OCI-M2 (cell line): Measurements from ENCODE around the gene LSM14A.

Experiments
- DNase-seq: peaks from one replicate; lab custom pipeline; 2025; ENCODE audit not compliant: unreplicated experiment; lab: John Stamatoyannopoulos, UW

The LSM14A gene

DNA sequence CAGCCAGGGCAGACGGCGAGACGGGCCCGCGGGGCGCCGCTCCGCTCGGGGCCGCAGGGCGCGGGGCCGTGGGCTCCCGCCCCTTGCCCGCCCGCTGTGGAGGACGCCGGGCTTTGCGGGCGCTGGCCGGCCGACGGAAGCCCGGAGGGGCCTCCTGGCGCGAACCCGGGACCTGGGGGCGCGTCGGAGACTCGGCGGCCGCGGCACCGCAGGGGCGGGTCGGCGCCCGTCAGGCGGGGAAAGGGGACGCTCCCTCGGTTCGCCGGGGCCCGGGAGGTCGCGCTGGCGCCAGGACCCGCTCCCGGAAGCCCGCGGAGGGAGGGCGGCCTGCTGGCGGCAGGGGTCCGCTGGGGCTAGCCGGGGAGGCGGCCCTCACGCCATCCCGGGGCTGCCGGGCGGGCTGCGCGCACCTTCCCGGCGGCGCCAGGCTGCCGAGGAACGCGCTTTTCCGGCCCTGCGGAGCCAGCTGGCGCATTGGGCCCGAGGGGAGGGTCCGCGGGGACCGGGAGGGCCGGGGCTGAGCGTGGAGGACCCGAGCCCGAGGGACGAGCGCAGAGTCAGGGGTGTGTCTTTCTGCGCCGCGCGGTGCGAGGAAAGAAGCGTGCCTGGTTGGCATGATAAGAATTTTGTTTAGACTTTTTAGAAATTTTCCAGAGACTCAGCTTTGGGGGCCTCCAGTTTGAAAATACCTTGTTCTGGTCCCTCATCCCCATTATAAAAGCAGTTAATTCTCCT, 82.6 kb downstream of the LSM14A start:
- DNase-seq, result no peak

DNA sequence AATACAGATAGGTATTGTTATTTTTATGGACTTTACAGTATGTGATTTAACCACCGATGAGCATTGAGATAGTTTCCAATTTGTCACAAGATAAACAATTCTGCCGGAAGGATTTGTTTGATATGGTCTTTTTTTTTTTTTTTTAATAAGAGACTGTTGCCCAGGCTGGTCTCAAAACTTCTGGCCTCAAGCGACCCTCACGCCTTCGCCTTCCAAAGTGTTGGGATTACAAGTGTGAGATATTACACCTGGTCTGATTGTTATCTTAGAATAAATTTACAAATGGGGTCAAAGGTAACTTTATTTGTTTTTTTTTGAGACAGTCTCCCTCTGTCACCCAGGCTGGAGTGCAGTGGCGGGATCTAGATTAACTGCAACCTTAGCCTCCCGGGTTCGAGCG, 83.2 kb downstream of the LSM14A start:
- no peak for DNase-seq

DNA sequence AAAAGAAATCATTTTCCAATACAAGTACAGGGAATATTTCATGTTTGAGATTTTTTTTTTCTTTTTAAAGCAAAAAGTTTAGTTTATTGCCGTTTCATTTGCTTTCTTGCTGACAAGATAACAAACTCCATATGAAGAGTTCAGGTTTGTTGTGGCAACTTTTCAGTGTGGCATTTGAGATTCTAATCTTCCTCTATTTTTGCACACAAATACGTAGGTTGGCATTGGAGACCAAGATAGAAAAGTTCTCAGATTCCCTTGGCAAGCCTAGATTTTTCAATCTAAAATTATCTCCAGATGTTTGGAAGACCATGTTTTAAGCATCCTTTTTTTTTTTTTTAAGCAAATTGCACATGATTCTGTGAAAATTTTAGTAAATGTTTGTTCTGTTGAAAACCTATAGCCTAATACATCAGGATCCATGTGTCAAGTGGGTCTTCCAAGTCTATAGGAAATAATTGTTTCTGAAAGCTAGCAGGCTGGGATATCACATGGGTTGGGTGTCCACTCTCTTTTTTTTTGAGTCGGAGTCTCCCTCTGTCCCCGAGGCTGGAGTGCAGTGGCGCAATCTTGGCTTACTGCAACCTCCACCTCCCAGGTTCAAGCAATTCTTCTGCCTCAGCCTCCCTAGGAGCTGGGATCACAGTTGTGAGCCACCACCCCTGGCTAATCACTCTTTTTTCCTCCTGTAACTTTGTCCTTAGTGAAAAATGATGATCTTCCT, 84.7 kb downstream of the LSM14A start:
- no peak for DNase-seq

DNA sequence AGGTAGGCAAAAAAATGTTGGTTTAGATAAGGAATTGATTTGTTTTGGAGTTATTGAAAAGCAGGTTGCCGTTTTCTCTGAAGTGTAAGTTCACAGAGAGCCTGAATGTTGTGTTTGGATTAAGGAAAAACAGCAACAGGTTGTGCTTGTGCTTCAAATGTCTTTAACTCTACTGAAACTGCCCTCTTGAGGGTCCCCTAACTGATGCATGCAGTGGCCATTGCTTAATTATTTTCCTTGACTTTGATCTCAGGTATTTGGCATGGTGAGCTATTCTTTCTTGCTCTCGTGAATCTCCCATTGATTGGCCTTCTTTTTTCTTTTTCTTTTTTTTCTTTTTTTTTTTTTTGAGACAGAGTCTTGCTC, 85.2 kb downstream of the LSM14A start:
- no peak for DNase-seq

DNA sequence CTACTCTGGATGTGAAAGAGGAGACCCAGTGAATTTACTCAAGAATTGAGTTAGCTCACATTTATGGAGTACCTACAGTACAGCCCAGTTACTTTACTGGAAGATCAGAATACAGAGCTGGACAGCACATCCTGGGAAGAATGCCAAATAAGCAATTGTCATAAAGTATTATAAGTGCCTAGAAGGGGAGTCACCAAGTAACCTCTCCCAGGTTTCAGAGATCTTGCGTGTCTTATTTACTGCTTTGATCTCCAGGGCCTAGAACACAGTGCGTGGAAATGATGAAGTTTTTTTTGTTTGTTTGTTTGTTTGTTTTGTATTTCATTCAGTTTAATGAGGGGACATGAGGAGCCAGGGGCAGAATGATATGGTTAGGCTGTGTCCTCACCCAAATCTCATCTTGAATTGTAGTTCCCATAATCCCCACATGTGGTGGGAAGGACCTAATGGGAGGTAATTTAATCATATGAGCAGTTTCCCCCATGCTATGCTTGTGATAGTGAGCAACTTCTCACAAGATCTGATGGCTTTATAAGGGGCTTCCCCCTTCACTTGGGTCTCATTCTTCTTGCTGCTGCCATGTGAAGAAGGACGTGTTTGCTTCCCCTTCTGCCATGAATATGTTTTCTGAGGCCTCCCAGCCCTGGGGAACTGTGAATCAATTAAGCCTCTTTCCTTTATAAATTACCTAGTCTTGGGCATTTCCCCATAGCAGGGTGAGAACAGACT, 87.2 kb downstream of the LSM14A start:
- DNase-seq, result no peak

DNA sequence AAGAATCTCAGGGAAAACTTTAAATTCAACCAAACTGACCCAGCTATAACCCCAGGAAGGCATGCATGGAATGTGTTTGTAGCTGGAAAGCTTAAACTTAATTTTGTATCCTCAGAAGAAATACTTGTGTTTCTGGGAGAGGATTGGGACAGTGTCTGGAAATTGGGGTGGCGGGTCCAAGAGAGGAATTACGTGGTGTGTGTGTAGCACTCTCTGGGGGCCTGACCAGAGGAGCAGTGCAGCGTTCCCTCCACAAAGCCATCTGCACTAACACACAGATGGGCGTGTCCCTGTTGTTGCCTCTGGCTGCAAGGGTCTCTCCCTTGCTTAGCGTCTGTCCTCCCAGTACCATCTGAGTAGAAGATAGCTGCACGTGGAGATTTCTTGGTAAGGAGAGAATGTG, 88.5 kb downstream of the LSM14A start:
- no peak for DNase-seq

DNA sequence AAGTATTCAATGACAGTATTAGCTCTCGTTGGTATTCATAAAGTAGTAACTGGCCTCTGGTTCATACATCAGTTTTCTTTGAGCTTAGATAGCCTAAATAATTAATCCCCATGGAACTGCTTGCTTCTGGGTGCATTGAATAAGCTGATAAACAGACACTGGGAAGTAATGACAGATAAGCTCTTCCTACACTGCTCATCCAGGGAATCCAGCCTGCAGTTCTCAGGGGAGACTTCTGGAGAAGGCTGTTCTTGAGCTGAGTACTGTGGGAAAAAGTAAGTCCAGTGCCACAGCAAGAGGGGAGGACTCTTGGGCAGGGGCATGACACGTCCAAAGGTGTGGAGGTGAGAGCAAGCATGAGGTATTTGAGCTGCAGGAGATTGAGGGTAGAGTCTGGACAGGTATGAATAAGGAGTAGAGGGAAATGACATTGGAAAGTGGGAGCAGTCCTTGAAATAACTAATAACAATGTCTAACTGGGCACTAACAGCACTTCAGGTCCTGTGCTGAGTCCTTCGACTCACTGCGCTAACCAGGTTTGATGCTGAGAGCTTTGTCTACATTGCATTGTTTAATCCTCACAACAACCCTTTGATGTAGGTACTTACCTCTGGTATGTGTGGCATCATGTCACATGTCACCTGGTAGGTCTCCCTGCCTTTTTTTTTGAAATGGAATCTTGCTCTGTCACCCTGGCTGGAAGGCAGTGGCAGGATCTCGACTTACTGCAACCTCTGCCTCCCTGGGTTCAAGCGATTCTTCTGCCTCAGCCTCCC, 89.2 kb downstream of the LSM14A start:
- no peak for DNase-seq

DNA sequence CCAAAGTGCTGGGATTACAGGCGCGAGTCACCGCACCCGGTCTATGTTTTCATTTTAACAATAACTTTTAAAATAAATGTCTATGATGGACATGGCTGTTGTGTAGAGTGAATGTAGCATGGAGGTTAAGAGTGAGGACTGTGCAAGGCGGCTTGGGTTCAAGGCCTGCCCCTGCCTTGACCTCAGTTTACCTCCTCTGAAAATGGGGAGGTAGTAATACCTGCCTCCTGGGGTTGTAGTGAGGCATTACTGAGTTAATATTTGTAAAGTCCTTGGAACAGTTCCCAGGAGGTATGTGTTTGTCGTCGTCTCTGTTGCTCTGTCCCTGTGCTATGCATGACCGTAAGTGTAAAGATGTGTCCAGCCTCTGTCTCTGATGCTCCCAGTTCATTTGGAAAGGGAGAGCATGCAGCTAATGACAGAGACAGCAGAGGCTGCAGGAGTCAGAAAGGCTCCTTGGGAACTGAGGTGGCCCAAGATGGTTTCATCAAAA, 91.5 kb downstream of the LSM14A start:
- no peak for DNase-seq

DNA sequence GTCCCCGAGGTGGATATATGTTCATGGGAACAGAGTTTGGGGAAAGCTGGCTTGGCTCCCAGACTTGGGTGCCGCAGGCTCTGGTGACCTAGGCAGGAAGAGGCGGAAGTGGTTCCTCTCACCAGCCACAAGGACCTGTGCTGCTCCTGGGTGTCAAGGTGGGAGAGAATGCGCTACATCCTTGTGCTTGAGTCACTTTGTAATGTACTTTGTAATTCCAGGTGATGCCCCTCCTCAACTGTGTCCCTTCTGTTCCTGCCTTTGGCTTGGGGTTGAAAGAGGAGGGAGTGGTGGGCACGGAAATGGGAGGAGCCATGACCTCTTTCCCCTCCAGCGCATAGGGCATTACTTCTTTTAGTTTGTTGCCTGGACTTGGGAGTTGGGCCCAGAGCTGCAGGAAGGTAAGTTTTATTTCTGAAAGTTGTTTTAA, 92.9 kb downstream of the LSM14A start:
- DNase-seq, result no peak

DNA sequence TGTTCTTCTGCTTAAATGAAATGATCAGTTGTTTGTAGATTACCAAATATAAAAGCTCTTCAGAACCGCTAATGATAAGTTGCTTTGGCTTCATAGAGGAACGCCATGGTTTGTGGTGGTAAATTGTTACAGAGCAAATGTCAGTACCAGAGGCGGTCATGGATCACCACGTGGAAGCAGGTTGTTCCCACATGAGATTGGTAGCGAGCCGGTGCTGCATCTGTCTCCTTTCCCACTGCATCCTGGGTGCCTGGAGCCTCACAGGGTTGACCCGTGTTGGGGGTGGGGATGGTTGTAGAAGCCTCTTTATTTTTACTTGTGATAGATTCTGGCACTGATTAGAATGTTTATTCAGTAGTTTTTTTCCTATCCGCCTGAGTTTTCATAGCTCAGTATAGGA, 96.8 kb downstream of the LSM14A start:
- no peak for DNase-seq

DNA sequence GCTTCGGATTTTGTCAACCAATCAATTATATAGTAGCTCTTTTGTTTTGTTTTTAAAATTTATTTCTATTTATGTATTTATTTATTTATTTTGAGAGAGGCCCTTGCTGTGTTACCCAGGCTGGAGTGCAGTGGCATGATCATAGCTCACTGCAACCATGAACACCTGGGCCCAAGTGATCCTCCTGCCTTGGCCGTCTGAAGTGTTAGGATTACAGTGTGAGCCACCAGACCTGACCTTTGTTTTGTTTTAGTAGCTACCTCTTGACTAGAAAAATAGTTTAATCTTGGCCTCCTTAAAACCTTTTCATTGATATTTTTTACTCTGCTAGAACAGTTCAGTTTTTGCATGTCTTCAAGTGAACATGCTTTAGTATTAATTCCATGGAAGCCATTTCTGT, 97.2 kb downstream of the LSM14A start:
- no peak for DNase-seq

DNA sequence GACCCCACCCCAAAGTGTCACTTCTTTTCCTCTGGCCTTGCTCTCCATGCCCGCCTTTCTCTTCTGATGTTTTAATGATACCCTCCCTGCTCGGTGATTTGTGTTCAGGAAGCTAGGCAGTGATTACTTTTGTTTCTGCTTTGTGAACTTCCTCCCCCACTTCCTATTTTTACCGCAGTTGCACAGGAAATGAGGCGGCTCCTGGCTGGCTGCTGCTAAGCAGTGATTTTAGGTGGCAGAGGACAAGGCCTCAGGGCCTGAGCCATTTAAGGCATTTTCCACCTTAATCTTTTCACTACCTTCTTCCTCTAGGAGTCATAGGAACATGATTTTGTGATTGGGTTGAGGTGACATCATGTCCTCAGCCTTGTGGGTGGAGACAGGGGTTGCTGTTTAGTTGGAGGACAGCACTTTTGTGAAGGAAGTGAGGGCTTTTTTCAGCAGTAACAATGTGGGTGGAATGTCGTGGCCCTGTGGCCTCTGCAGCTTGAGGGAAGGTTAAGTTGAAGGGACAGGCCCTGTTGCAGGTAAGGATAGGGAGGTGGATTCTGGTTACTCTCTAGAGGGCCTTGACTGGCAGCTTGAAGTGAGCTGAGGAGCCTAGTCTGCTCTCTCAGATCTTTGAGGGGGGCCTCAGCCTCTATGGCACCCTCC, 97.8 kb downstream of the LSM14A start:
- DNase-seq, result no peak

DNA sequence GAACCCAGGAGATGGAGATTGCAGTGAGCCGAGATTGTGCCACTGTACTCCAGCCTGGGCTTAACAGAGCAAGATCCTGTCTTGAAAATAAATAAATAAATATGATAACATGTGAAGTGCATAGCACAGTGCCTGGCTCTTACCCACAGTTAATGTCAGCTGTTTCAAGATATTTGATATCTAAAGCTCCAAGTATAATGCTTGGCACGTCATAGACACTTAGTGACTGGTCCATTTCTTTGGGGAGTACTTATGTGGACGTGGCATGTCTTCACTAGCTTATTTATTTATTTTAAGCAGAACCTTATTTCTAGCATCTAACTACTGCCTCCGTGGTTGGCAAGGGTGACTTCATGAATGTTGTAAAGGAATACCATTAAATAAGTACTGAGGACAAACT, 100.8 kb downstream of the LSM14A start:
- no peak for DNase-seq

DNA sequence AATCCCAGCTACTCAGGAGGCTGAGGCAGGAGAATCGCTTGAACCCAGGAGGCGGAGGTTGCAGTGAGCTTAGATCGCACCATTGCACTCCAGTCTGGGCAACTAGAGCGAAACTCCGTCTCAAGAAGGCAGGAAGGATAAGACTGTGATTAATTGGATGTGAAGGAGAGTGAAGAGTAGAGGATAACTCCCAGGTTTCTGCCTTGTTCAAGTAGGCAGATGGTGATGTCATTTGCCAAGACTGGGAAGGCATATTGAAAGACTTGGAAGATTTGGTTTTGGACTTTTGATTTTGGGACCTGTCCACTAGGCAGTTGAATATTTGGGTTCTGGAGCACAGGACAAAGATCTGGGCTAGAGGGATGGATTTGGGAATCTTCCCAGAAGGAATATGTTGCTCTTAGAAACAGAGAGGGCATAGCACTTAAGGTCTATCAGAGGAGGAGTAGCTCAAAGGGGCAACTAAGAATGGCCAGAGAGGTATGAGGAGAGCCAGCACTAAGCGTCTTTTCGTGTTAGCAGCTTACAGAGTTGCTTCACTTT, 102.1 kb downstream of the LSM14A start:
- DNase-seq, result no peak

DNA sequence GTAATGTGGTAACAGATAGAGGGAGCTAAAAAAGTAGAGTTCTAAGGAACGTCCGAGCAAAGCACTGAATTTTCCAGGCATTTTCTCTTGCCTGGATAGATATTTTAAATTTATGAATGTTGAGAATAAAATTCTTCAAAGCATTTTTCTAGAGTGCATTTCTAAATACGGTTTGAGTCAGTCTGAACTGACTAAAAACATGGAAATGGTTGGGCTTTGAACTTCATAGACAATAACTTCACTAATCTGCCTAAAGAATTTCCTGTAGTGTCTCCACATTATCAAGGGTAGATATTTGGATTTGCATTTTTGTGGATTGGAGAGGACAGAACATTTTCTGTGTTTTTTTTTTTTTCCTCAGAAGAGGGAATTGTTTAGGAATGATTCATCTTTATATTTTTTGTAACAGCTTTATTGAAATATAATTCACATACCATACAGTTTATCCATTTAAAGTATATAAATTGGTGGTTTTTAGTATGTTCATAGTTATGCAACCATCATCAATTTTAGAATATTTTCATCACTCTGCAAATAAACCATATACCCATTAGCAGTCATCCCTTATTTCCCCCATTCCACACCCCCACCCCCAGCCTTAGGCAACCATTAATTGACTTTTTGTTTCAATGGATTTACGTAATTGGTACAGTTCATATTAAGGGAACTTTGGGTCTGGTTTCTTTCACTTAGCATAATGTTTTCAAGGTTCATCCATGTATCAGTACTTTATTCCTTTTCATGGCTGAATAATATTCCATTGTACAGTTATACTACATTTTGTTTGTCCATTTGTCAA, 102.7 kb downstream of the LSM14A start:
- DNase-seq, result no peak

DNA sequence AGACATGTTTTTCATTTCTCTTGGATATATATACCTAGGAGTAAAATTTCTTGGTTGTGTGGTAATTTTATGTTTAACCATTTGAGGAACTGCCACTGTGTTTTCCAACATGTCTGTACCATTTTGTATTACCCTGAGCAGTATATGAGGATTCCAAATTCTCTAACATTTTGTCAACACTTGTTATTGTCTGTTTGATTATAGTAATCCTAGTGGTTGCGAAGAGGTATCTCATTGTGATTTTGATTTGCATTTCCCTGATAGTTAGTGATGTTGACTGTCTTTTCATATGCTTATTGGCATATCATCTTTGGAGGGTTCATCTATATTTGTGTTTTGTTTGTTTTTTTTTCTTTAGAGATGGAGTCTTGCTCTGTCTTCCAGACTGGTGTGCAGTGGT, 103.4 kb downstream of the LSM14A start:
- no peak for DNase-seq

DNA sequence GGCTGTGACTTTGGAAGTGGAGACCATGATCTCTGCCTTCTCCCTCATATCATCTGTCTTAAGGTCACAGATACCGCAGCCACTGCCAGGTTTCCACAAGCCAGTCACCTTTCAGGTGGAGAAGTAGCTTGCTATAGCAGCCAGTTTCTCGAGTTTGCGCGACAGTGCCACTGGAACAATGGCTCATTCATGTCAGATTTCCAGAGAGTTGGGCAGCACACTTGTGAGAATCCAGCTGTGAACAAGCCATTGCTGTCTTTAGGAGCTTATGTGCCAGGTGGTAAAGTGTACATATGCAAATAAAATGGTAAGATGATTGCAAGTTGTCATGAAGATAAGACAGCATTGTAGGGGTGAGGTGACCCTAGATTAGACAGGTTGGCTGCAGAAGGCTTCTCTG, 104.3 kb downstream of the LSM14A start:
- DNase-seq, result no peak

DNA sequence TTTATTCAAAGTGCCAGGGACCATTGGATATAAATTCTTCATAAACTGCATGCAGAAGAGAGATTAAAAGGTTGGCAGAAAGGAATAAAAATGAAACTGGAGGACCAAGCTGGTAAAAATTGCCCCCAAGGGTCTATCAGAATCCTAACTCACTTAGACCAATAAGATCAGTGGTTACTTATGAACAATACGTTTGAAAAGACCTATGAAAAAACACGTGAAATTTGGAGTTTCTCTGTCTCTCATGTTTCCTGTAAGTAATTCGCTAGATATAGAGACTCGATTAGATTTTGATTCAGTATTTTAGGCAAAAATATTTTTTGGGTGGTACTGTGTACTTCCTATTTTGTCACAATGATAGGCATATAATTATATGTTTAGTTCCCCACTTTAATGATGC, 104.9 kb downstream of the LSM14A start:
- DNase-seq, result no peak

DNA sequence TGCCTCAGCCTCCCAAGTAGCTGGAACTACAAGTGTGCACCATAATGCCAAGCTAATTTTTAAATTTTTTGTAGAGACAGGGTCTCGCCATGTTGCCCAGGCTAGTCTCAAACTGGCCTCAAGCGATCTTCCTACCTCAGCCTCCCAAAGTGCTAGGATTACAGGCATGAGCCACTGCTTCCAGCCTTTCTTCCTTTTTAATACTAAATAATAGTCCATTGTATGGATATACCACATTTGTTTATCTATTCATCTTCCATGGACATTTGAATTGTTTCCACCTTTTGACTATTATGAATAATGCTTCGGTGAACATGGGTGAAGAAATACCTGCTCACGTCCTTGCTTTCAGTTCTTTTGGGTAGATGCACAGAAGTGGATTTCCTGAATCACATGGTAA, 106.5 kb downstream of the LSM14A start:
- DNase-seq, result no peak
